ENCODE measurements around the gene KPNA1. TPM values are rescaled to one million over a fixed set of nuclear protein-coding genes. Genes with fewer than 3 reads are reported as not detected.
"Not testable (repeated sequence)": the region's sequence is repeated elsewhere in the genome, so short reads cannot be mapped to it uniquely, and the experiment has no call there.

The KPNA1 gene
- total and polyA plus RNA-seq, 4 donors: 35.5 to 58.2 (median 46.0) TPM

DNA sequence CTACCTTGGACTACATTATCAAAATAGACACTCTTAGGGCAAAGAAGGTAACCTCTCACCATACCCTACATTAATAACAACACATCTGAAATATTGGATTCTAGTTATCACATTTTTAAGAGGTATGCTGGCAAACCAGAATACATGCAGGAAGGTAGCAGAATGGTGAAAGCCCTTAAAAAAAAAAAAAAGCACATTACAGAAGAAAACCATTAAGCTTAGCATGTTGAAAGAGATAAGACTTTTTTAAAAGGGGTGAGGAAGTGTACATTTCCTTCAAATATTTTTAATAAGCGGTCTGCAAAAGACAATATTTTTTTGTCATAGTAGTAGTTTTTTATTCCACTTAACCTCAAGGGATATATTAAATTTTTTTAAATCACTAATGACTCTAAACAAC, 52.3 kb downstream of the KPNA1 start:
- DNase-seq (ENCODE audit: low read depth in 4 of 6, low spot score in 6 of 6): no peak
- no CpG with 5 or more reads among the region's 1 CpG for WGBS (ENCODE audit: insufficient coverage)
- Histone ChIP-seq H3K4me1 (ENCODE audit: control insufficient read depth, insufficient read depth, low read length) (no peaks in the 10 kb centered on the region), H3K4me3 (ENCODE audit: low read depth, low read length) (no peak overlapping the region), H3K27me3 (ENCODE audit: control insufficient read depth, insufficient read depth, low read length) (no peaks in the 10 kb centered on the region), H3K27ac (ENCODE audit: low read depth, low read length) (no peak overlapping the region), H3K36me3 (ENCODE audit: control insufficient read depth, insufficient read depth, low read length) (peaks cover 9% of the 10 kb centered on the region), H3K9me3 (ENCODE audit: control insufficient read depth, insufficient read depth, low read length) (no peaks in the 10 kb centered on the region)

- Histone ChIP-seq H3K9me3 (ENCODE audit: control insufficient read depth, insufficient read depth, low read length) (no peaks in the 10 kb centered on the region), H3K4me1 (ENCODE audit: control insufficient read depth, insufficient read depth, low read length) (no peaks in the 10 kb centered on the region), H3K36me3 (ENCODE audit: control insufficient read depth, insufficient read depth, low read length) (peaks cover 9% of the 10 kb centered on the region), H3K27me3 (ENCODE audit: control insufficient read depth, insufficient read depth, low read length) (no peaks in the 10 kb centered on the region), H3K4me3 (ENCODE audit: low read depth, low read length) (no peak overlapping the region), H3K27ac (ENCODE audit: low read depth, low read length) (no peak overlapping the region)
- DNase-seq (ENCODE audit: low read depth in 4 of 6, low spot score in 6 of 6): no peak
- WGBS (ENCODE audit: insufficient coverage): no CpG with 5 or more reads among the region's 3 CpGs
Measured at GRCh38 chr3:122461806-122462205, 52.9 kb downstream of the KPNA1 start.

GRCh38 chr3:122458992-122459391, 55.7 kb downstream of the KPNA1 start:
- H3K36me3 ChIP-seq (ENCODE audit: control insufficient read depth, insufficient read depth, low read length): peaks cover 11% of the 10 kb centered on the region
- H3K4me3 ChIP-seq (ENCODE audit: low read depth, low read length): no peak overlapping the region
- H3K27me3 ChIP-seq (ENCODE audit: control insufficient read depth, insufficient read depth, low read length): no peaks in the 10 kb centered on the region
- no peaks in the 10 kb centered on the region for H3K9me3 ChIP-seq (ENCODE audit: control insufficient read depth, insufficient read depth, low read length)
- H3K4me1 ChIP-seq (ENCODE audit: control insufficient read depth, insufficient read depth, low read length): no peaks in the 10 kb centered on the region
- peak in 5 of 6 donors; percentile 4 to 77 (median 17) for DNase-seq (ENCODE audit: low read depth in 4 of 6, low spot score in 6 of 6)
- H3K27ac ChIP-seq (ENCODE audit: low read depth, low read length): no peak overlapping the region
- WGBS (ENCODE audit: insufficient coverage): no CpG with 5 or more reads among the region's 4 CpGs

GRCh38 chr3:122457706-122458105, 57.0 kb downstream of the KPNA1 start:
- Histone ChIP-seq H3K36me3 (ENCODE audit: control insufficient read depth, insufficient read depth, low read length) (peaks cover 14% of the 10 kb centered on the region), H3K27ac (ENCODE audit: low read depth, low read length) (no peak overlapping the region), H3K4me3 (ENCODE audit: low read depth, low read length) (no peak overlapping the region), H3K9me3 (ENCODE audit: control insufficient read depth, insufficient read depth, low read length) (no peaks in the 10 kb centered on the region), H3K27me3 (ENCODE audit: control insufficient read depth, insufficient read depth, low read length) (no peaks in the 10 kb centered on the region), H3K4me1 (ENCODE audit: control insufficient read depth, insufficient read depth, low read length) (no peaks in the 10 kb centered on the region)
- WGBS (ENCODE audit: insufficient coverage): 100% methylated on average over 2 of the region's 2 CpGs
- DNase-seq (ENCODE audit: low read depth in 4 of 6, low spot score in 6 of 6): no peak

DNA sequence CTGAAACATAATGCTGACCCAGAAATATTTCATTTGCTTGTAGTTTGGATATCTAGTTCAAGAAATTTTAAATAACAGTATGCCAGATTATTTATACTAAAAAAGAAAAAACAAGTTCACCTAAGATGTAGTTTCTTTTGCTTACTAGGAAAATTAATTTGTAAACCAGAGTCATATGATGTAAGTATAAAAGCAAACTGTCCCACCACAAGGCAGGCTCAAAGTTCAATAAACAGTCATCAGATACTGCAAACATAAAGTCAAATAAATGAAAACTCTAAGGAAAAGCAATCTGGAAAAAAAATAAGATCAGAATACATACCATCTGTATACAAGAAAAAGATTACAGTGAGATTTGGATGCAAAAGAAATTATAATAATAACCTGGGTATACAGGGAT, 58.7 kb downstream of the KPNA1 start:
- Histone ChIP-seq H3K27ac (ENCODE audit: low read depth, low read length) (no peak overlapping the region), H3K27me3 (ENCODE audit: control insufficient read depth, insufficient read depth, low read length) (no peaks in the 10 kb centered on the region), H3K9me3 (ENCODE audit: control insufficient read depth, insufficient read depth, low read length) (no peaks in the 10 kb centered on the region), H3K36me3 (ENCODE audit: control insufficient read depth, insufficient read depth, low read length) (peaks cover 19% of the 10 kb centered on the region), H3K4me3 (ENCODE audit: low read depth, low read length) (no peak overlapping the region), H3K4me1 (ENCODE audit: control insufficient read depth, insufficient read depth, low read length) (no peaks in the 10 kb centered on the region)
- no peak for DNase-seq (ENCODE audit: low read depth in 4 of 6, low spot score in 6 of 6)

DNA sequence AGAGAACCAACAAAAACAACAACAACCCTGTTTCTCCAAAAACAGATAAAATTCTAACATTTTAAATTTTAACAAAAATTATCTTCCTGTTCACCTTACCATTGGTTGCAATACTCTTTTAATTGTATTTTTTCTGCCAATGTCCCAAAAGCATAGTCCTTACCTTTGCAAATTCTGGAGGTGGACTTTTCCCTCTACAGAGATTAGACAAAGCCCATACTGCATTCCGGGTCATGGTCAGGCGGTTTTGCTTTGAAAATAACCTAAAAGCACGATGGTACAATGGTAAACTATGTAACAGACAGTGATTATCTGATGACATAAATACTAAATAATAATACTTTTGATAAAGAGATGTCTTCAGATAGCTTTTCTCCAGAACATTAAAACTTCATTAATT, 63.4 kb downstream of the KPNA1 start:
- no peak for DNase-seq (ENCODE audit: low read depth in 4 of 6, low spot score in 6 of 6)
- Histone ChIP-seq H3K27me3 (ENCODE audit: control insufficient read depth, insufficient read depth, low read length) (no peaks in the 10 kb centered on the region), H3K27ac (ENCODE audit: low read depth, low read length) (no peak overlapping the region), H3K4me3 (ENCODE audit: low read depth, low read length) (no peak overlapping the region), H3K36me3 (ENCODE audit: control insufficient read depth, insufficient read depth, low read length) (peaks cover 17% of the 10 kb centered on the region), H3K4me1 (ENCODE audit: control insufficient read depth, insufficient read depth, low read length) (no peaks in the 10 kb centered on the region), H3K9me3 (ENCODE audit: control insufficient read depth, insufficient read depth, low read length) (no peaks in the 10 kb centered on the region)
- no CpG with 5 or more reads among the region's 3 CpGs for WGBS (ENCODE audit: insufficient coverage)

DNA sequence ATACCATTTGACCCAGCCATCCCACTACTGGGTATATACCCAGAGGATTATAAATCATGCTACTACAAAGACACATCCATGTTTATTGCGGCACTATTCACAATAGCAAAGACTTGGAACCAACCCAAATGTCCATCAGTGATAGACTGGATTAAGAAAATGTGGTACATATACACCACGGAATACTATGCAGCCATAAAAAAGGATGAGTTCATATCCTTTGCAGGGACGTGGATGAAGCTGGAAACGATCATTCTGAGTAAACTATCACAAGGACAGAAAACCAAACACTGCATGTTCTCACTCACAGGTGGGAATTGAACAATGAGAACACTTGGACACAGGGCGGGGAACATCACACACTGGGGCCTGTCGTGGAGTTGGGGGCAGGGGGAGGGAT, 66.5 kb downstream of the KPNA1 start:
- H3K9me3 ChIP-seq (ENCODE audit: control insufficient read depth, insufficient read depth, low read length); H3K27ac ChIP-seq (ENCODE audit: low read depth, low read length); H3K27me3 ChIP-seq (ENCODE audit: control insufficient read depth, insufficient read depth, low read length); DNase-seq (ENCODE audit: low read depth in 4 of 6, low spot score in 6 of 6); H3K4me1 ChIP-seq (ENCODE audit: control insufficient read depth, insufficient read depth, low read length); H3K4me3 ChIP-seq (ENCODE audit: low read depth, low read length): not testable (repeated sequence)
- peaks cover 12% of the 10 kb centered on the region for H3K36me3 ChIP-seq (ENCODE audit: control insufficient read depth, insufficient read depth, low read length)
- 100% methylated on average over 2 of the region's 6 CpGs for WGBS (ENCODE audit: insufficient coverage)

DNA sequence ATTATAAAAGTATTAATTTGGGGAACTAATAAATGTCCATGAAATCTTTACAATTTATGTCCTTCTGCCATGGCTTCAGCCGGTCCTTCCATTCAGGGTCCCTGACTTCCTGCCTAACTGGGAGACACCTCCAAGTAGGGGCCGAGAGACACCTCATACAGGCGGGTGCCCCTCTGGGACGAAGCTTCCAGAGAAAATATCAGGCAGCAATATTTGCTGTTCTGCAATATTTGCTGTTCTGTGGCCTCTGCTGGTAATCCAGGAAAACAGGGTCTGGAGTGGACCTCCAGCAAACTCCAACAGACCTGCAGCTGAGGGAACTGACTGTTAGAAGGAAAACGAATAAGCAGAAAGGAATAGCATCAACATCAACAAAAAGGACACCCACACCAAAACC, 70.2 kb downstream of the KPNA1 start:
- H3K27ac ChIP-seq (ENCODE audit: low read depth, low read length): not testable (repeated sequence)
- WGBS (ENCODE audit: insufficient coverage): 100% methylated on average over 3 of the region's 5 CpGs

DNA sequence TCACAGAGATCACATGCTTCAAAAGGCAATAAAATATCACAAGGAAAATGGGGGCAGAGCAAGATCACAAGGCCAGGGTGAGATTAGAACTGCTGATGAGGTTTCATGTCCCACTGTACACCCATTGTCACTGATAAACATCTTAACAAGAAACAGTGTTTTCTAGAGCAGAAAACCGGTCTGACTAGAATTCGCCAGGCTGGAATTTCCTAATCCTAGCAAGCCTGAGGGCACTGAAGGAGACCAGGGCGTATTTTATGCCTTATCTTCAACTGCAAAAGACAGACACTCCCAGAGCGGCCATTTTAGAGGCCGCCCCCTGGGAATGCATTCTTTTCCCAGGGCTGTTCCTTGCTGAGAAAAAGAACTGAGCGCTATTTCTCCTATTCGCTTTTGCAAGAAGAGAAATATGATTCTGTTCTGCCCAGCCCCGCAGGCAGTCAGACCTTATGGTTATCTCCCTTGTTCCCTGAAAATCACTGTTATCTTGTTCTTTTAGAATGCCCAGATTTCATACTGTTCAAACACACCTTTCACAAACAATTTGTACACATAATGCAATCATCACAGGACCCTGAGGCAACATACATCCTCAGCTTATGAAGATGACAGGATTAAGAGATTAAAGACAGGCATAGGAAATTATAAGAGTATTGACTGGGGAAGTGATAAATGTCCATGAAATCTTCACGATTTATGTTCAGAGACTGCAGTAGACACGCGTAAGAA, 70.8 kb downstream of the KPNA1 start:
- WGBS (ENCODE audit: insufficient coverage): 95% methylated on average over 5 of the region's 11 CpGs
- H3K27ac ChIP-seq (ENCODE audit: low read depth, low read length); H3K27me3 ChIP-seq (ENCODE audit: control insufficient read depth, insufficient read depth, low read length); H3K4me3 ChIP-seq (ENCODE audit: low read depth, low read length); DNase-seq (ENCODE audit: low read depth in 4 of 6, low spot score in 6 of 6); H3K9me3 ChIP-seq (ENCODE audit: control insufficient read depth, insufficient read depth, low read length); H3K4me1 ChIP-seq (ENCODE audit: control insufficient read depth, insufficient read depth, low read length): not testable (repeated sequence)
- H3K36me3 ChIP-seq (ENCODE audit: control insufficient read depth, insufficient read depth, low read length): peaks cover 15% of the 10 kb centered on the region

More for the DNA sequence above, 70.2 kb downstream of the KPNA1 start:
- H3K4me3 ChIP-seq (ENCODE audit: low read depth, low read length); H3K9me3 ChIP-seq (ENCODE audit: control insufficient read depth, insufficient read depth, low read length); H3K27me3 ChIP-seq (ENCODE audit: control insufficient read depth, insufficient read depth, low read length); H3K4me1 ChIP-seq (ENCODE audit: control insufficient read depth, insufficient read depth, low read length); DNase-seq (ENCODE audit: low read depth in 4 of 6, low spot score in 6 of 6): not testable (repeated sequence)
- peaks cover 12% of the 10 kb centered on the region for H3K36me3 ChIP-seq (ENCODE audit: control insufficient read depth, insufficient read depth, low read length)

DNA sequence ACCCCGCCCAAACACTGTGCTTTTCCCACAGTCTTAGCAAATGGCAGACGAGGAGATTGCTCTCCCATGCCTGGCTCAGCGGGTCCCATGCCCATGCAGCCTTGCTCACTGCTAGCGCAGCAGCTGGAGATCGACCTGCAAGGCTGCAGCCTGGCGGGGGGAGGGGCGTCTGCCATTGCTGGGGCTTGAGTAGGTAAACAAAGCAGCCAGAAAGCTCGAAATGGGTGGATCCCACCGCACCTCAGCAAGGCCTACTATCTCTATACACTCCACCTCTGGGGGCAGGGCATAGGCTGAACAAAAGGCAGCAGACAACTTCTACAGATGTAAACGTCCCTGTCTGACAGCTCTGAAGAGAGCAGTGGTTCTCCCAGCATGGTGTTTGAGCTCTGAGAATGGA, 71.6 kb downstream of the KPNA1 start:
- no peak for DNase-seq (ENCODE audit: low read depth in 4 of 6, low spot score in 6 of 6)
- no peak overlapping the region for H3K4me3 ChIP-seq (ENCODE audit: low read depth, low read length)
- no peaks in the 10 kb centered on the region for H3K9me3 ChIP-seq (ENCODE audit: control insufficient read depth, insufficient read depth, low read length)
- H3K27me3 ChIP-seq (ENCODE audit: control insufficient read depth, insufficient read depth, low read length): no peaks in the 10 kb centered on the region
- no peak overlapping the region for H3K27ac ChIP-seq (ENCODE audit: low read depth, low read length)
- peaks cover 19% of the 10 kb centered on the region for H3K36me3 ChIP-seq (ENCODE audit: control insufficient read depth, insufficient read depth, low read length)
- 81% methylated on average over 8 of the region's 10 CpGs for WGBS (ENCODE audit: insufficient coverage)
- H3K4me1 ChIP-seq (ENCODE audit: control insufficient read depth, insufficient read depth, low read length): no peaks in the 10 kb centered on the region
